Measurements from ENCODE around the gene CELF1. TPM values are rescaled to one million over a fixed set of nuclear protein-coding genes. Genes with fewer than 3 reads are reported as not detected.
A peak's percentile ranks its signal among the peaks of the same experiment; 100 is the strongest.

Gene CELF1
- total and polyA plus RNA-seq, 2 of the 4 experiments (the other 2 are of a cell fraction) = 63.3 to 135 TPM

- intact Hi-C loops (cut with micrococcal nuclease) = loop anchor here (1.0 kb wide), 1 partner anchor 38 kb away; no protein-coding TSS in a partner anchor
- peak within 1 kb of the TSS; percentile 67 for H3K18ac ChIP-seq (ENCODE audit: low read depth, low read length)
- no TSS peak for BruUV-seq (replicated peaks)
- no peaks in the 10 kb centered on the region for H4K20me1 ChIP-seq (ENCODE audit: insufficient read depth, low read length)
- peak within 1 kb of the TSS; percentile 98 for H3K14ac ChIP-seq (replicated peaks; ENCODE audit: low read depth, low read length)
- no peak; the same call in 1 of the 2 replicates for TF ChIP-seq MAFK (IDR thresholded peaks at IDR 0.05; ENCODE audit: low read depth, low read length)
- TF ChIP-seq POLR2A (IDR thresholded peaks at IDR 0.05; ENCODE audit: low read depth, low read length) = peak; percentile 65; the same call in 1 of the 2 replicates
- TF ChIP-seq CHD1 (IDR thresholded peaks at IDR 0.05; ENCODE audit: low read depth, low read length) = no peak
- TF ChIP-seq RCOR1 (IDR thresholded peaks at IDR 0.05; ENCODE audit: insufficient replicate concordance, low read length) = peak; percentile 4
- no peak for TF ChIP-seq USF2 (IDR thresholded peaks at IDR 0.05; ENCODE audit: low read depth, low read length)
- TF ChIP-seq SMC3 (IDR thresholded peaks at IDR 0.05; ENCODE audit: low read depth, low read length) = peak; percentile 11
- TF ChIP-seq NFE2L2 (IDR thresholded peaks at IDR 0.05; ENCODE audit: low read depth, low read length) = no peak
- no peak for TF ChIP-seq ELK1 (IDR thresholded peaks at IDR 0.05; ENCODE audit: borderline replicate concordance, low read depth, low read length)
- 0 out of 2 replicates have a peak, but pooled peaks have one; percentile 47 for TF ChIP-seq MXI1 (IDR thresholded peaks at IDR 0.05; ENCODE audit: borderline replicate concordance, low read depth, low read length)
- no peak for TF ChIP-seq FOS (IDR thresholded peaks at IDR 0.05; ENCODE audit: low read depth, low read length)
- TF ChIP-seq MAZ (IDR thresholded peaks at IDR 0.05; ENCODE audit: borderline replicate concordance, low read depth, low read length) = peak; percentile 73; the same call in 1 of the 2 replicates
- 0 out of 2 replicates have a peak, but pooled peaks have one; percentile 8 for TF ChIP-seq RAD21 (IDR thresholded peaks at IDR 0.05; ENCODE audit: low read length)
- peak; percentile 8; the same call in 1 of the 2 replicates for TF ChIP-seq CEBPB (IDR thresholded peaks at IDR 0.05; ENCODE audit: low read depth, low read length)
- TF ChIP-seq RFX5 (IDR thresholded peaks at IDR 0.05; ENCODE audit: low read depth, low read length) = no peak
- H4K5ac ChIP-seq (ENCODE audit: low read depth, low read length) = peak within 1 kb of the TSS; percentile 74
- peak within 1 kb of the TSS; percentile 90 for H3K27ac ChIP-seq (ENCODE audit: insufficient read depth, low read length)
- ATAC-seq (ENCODE audit: low read depth) = peak; percentile 94
- peak within 1 kb of the TSS; percentile 98 for H4K91ac ChIP-seq (ENCODE audit: insufficient read depth, low read depth, low read length)
- peak within 1 kb of the TSS; percentile 94 for H2AK9ac ChIP-seq (replicated peaks; ENCODE audit: low read depth, low read length, poor library complexity)
- dilution Hi-C loops (cut with HindIII; ENCODE audit: low sequenced_read_pairs, unreplicated experiment) = no loop called here
- H3K23ac ChIP-seq (ENCODE audit: low read depth, low read length) = peak within 1 kb of the TSS; percentile 97
- DNase-seq = peak; percentile 87
- in situ Hi-C loops (cut with MboI; ENCODE audit: low sequenced_read_pairs) = no loop called here
- peak within 1 kb of the TSS; percentile 54 for H3K4me3 ChIP-seq (ENCODE audit: insufficient read depth, low read depth, low read length)
- H3K9me3 ChIP-seq (ENCODE audit: control insufficient read depth, insufficient read depth, low read length) = no peaks in the 10 kb centered on the region
- peak within 1 kb of the TSS; percentile 94; the same call in 1 of the 3 replicates for H2BK15ac ChIP-seq (ENCODE audit: low read depth, low read length)
- ChIA-PET POLR2A (ENCODE audit: unreplicated experiment) (interaction anchor here (0.6 kb wide), 1 partner anchor 63 kb away, joined by 4 read pairs; no protein-coding TSS in a partner anchor), CTCF (interaction anchor here (0.7 kb wide), 1 partner anchor 38 kb away, joined by 3 read pairs; no protein-coding TSS in a partner anchor)
- peak within 1 kb of the TSS; percentile 98 for H2BK120ac ChIP-seq (ENCODE audit: low read depth, low read length)
- H3K27me3 ChIP-seq (ENCODE audit: control insufficient read depth, insufficient read depth, low read length) = no peaks in the 10 kb centered on the region
- H3K9me1 ChIP-seq (ENCODE audit: insufficient read depth, low read length) = peaks cover 12% of the 10 kb centered on the region
- H3K56ac ChIP-seq (ENCODE audit: extremely low read depth, insufficient read depth, low read length) = peak within 1 kb of the TSS; percentile 84
- H3K36me3 ChIP-seq (ENCODE audit: control insufficient read depth, insufficient read depth, low read length) = peaks cover 30% of the 10 kb centered on the region
- H4K8ac ChIP-seq (ENCODE audit: low read depth in 2 of 2, low read length in 2 of 2) = peak within 1 kb of the TSS; percentile 70 to 99
- peak within 1 kb of the TSS; percentile 85 for H3K9ac ChIP-seq (ENCODE audit: low read depth, low read length)
- H2BK20ac ChIP-seq (ENCODE audit: low read depth, low read length) = peak within 1 kb of the TSS; percentile 71; the same call in 1 of the 2 replicates
- peak within 1 kb of the TSS; percentile 82 for H3K4me2 ChIP-seq (ENCODE audit: low read depth, low read length)
- peaks cover 26 to 58% of the 10 kb centered on the region in 2 experiments for H3K79me1 ChIP-seq (ENCODE audit: low read depth in 1 of 2, low read length in 2 of 2)
- peaks cover 10% of the 10 kb centered on the region for H3K4me1 ChIP-seq (ENCODE audit: control insufficient read depth, insufficient read depth, low read length)
- peak within 1 kb of the TSS; percentile 92 for H2AK5ac ChIP-seq (ENCODE audit: low read depth, low read length)
- 0% methylated on average over 39 of the region's 72 CpGs; no CpG with 5 or more reads in 1 of the 2 experiments for WGBS, 2 experiments (ENCODE audit: extremely low coverage in 2 of 2, insufficient read length in 1 of 2)
- H2BK5ac ChIP-seq (ENCODE audit: low read depth, low read length, poor library complexity, severe bottlenecking) = peak within 1 kb of the TSS; percentile 87
- peak within 1 kb of the TSS; percentile 99 for H2AFZ ChIP-seq (replicated peaks; ENCODE audit: low read length, poor library complexity)
- peak within 1 kb of the TSS; percentile 99 for H3K4ac ChIP-seq (ENCODE audit: low read depth, low read length)
Observed at GRCh38 chr11:47578524-47579494, 25.9 kb upstream of the CELF1 start, which contains the start of the genes KBTBD4 and NDUFS3. KBTBD4 (minus strand) TSS chr11:47578970; CDS start chr11:47578951, 19 bp downstream. NDUFS3 (plus strand) TSS chr11:47579074; CDS start chr11:47579092, 18 bp downstream.

All from IMR-90 (cell line).